Activated CD4-positive, alpha-beta T cell treated with anti-CD3 and anti-CD28 coated beads, Interleukin-2, amount 50 U/mL, for 16 hours (primary cell): ENCODE data around the gene SLC9B1.
"Not testable (repeated sequence)": the region's sequence is repeated elsewhere in the genome, so short reads cannot be mapped to it uniquely, and the experiment has no call there.

ENCODE experiments used
- DNase-seq: peaks from one replicate; pipeline ENCODE4 v3.0.0-alpha.2; 2020

The SLC9B1 gene

DNA sequence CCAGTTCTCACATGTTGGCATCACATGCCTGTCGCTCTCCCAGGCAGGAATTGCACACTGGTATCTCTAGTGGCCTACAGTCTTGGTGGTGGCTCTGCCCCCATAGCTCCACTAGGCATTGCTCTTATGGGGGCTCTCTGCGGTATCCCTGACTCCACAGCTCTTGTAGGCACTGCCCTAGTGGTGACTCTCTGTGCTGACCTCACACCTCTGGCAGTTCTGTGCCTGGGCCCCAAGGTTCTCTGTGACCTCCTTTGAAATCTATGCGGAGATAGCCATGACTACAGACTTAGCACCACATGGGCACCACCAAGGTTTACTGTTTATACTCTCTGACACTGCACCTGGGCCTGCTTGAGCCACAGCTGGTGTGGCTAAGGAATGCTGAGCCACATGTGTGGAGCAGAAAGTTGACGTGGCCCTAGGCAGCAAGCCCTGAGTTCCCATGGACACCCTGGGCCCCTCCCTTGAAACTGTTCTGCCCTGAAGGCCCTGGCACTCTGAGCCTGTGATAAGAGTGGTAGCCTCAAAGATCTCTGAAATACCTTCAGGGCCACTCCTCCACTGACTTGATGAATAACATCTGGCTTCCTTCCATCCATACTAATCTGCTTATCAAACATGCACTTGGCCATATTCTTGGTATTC lies 8.0 kb downstream of the SLC9B1 start:
- DNase-seq = no peak

- no peak for DNase-seq
These were observed 8.7 kb downstream of the SLC9B1 start for GRCh38 chr4:103010804-103011203.

- DNase-seq = peak; percentile 67
These were observed 10.4 kb downstream of the SLC9B1 start for GRCh38 chr4:103008875-103009729.

GRCh38 chr4:103002551-103002950 lies 17.0 kb downstream of the SLC9B1 start:
- DNase-seq = no peak

DNA sequence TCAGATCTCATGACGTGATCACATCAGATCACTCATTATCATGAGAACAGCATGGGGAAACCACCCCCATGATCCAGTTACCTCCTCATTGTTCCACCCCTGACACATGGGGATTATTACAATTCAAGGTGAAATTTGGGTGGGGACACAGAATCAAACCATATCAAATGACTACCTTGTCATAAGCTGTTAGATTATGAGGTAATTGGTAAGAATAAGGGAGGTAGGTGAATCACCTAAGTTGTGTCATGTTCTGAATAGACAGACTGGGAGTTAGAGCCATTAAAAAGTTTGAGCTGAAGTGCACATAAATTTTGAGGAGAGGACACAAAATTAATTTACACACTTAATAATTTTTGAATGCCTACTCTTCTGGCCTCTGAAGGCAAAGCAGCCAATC lies 24.7 kb downstream of the SLC9B1 start:
- no peak for DNase-seq

DNA sequence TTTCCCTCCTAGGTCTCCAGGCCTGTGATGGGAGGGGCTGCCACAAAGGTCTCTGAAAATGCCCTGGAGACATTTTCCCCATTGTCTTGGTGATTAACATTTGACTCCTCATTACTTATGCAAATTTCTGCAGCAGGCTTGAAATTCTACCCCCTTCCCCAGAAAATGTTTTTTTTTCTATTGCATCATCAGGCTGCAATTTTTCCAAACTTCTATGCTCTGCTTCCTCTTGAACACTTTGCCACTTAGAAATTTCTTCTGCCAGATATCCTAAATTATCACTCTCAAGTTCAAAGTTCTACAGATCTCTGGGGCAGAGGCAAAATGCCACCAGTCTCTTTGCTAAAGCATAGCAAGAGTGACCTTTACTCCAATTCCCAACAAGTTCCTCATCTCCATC lies 25.5 kb downstream of the SLC9B1 start:
- not testable (repeated sequence) for DNase-seq

- DNase-seq = peak; percentile 20
These were observed 31.0 kb downstream of the SLC9B1 start for GRCh38 chr4:102988429-102989020.

DNA sequence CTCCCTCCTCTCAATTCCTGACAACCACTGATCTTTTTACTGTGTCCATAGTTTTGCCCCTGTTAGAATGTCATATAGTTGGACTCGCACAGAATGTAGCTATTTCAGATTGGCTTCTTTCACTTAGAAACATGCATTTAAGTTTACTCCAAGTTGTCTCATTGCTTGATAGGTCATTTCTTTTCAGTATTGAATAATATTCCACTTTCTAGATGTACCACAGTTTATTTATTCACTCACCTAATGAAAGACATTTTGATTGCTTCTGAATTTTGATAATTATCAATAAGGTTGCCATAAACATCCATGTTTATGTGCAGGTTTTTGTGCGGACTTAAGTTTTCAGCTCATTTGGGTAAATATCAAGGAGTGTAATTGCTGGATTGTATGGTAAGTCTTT lies 38.5 kb downstream of the SLC9B1 start:
- DNase-seq = no peak

- not testable (repeated sequence) for DNase-seq
These were observed 57.7 kb downstream of the SLC9B1 start for GRCh38 chr4:102961813-102962212.

DNA sequence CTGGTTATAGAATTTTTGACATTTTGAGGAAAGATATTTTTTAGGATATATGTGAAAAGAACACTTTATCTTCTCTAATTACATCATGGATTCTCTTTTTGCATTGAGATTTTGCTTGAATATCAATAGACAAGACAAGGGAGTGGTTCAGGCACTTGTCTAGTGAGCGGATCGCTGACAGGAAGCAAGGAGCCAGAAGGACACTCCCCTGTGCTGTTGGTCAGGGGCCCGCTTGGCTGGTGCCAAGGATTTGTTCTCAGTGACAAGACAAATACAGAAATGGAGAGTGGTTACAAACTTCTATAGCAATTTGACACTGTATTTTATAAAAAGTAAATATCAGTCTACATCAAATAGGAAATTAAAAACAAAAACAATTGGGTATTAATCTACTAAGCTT lies 60.0 kb downstream of the SLC9B1 start:
- DNase-seq = no peak

GRCh38 chr4:102945066-102945465 lies 74.4 kb downstream of the SLC9B1 start:
- no peak for DNase-seq

DNA sequence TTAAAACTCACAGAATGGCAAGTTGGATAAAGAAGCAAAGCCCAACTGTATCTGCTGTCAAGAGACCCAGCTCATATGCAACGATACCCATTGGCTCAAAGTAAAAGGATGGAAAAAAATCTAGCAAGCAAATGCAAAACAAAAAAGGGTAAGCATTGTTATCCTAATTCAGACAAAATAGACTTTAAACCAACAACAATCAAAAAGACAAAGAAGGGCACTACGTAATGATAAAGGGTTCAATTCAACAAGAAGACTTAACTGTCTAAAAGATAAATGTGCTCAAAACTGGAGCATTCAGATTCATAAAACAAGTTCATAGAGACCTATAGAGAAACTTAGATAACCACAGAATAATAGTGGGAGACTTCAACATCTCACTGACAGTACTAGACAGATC lies 81.4 kb downstream of the SLC9B1 start:
- DNase-seq = not testable (repeated sequence)

DNA sequence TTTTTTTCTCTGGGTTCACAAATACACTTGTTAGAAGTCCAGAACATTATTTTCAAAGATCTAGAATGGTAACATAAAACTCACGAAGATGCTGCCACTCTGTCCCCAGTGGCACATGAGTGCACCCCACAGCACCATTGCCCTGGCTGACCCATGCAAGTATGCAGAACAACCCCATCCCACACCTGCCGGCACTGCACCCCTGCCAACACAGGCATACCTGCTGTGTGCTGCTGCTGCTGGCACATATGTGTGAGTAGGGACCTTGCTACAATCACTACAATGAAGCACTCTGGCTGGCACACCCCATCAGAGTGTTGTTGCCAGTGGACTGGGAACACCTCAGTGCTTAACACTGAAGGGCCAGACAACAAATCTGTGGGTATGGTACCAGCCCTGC lies 83.8 kb downstream of the SLC9B1 start:
- DNase-seq = no peak

- DNase-seq = not testable (repeated sequence)
These were observed 99.8 kb downstream of the SLC9B1 start for GRCh38 chr4:102919697-102920096.

- DNase-seq = no peak
These were observed 100.6 kb downstream of the SLC9B1 start for GRCh38 chr4:102918859-102919258.

DNA sequence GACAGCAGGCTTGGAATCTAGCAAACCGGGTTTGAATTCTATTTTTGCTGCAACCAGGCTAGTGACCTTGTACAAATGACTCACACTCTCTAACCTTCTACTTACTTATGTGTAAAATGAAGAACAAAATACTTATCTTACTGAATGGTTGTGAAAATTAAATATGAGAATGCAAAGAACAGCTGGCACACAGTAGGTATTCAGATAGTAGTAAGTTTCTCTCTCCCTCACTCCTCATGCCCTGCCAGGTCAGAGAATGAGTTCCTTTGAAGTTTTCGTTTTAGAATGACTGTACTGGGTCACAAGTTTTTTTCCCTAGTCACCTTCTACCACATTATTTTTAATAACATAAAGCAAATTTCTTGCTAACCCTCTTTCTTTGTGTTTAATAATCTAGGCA lies 117.7 kb downstream of the SLC9B1 start:
- peak; percentile 12 for DNase-seq

- DNase-seq = not testable (repeated sequence)
These were observed 121.9 kb downstream of the SLC9B1 start for GRCh38 chr4:102897610-102898009.

GRCh38 chr4:102896547-102896946 lies 123.0 kb downstream of the SLC9B1 start:
- not testable (repeated sequence) for DNase-seq

GRCh38 chr4:102889866-102890265 lies 129.6 kb downstream of the SLC9B1 start:
- not testable (repeated sequence) for DNase-seq

DNA sequence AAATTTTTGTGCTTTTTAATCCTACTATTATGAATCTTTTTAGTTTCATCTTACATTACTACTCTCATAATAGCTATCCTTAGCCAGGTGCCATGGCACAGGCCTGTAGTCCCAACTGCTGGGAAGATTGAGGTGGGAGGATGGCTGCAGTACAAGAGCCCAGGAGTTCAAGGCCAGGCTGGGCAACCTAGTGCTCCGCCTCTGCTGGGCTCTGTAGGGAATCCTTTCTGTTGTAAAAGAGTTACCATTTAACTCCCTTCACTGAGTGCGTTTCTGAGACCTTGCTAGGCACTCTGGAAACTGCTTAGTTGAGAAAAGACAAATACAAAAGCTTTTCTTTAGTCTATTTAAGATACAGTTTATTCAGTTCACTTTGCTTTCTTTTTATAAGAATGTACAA lies 130.9 kb downstream of the SLC9B1 start:
- DNase-seq = not testable (repeated sequence)

DNA sequence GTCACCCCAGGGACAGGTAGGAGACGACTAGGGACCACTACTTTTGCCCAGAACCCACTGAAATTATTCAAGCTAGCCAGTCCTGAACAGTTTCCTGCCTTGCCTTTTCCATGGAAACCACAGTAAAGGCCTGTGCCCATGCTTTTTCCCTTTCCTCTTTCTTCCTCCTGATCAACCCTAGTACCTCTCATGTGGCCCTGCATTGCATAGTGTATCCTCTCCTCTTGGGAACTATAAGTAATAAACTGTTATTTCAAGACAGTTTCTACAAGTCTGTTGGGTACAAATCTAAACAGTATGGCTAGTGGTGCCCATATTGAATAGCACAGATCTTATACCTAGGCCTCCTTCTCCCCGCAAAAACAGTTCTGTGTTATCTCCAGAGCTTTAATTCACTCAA lies 136.2 kb downstream of the SLC9B1 start:
- no peak for DNase-seq

DNA sequence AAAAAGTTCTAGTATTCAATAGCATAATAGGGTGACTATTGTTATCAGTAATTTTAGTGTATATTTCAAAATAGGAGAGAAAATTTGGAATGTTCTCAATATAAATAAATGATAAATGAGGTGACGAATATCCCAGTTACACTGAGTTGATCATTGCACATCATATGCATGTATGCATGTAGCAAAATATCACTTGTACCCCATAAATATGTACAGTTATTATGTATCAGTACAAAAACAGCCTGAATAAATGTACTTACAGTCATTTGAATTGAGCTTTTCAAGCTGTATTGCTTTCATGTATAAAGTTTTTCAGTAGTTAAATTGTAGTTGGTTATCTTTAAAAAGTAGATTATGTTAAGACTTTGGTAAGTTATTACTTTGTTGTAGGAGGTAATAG lies 138.2 kb downstream of the SLC9B1 start:
- no peak for DNase-seq

DNA sequence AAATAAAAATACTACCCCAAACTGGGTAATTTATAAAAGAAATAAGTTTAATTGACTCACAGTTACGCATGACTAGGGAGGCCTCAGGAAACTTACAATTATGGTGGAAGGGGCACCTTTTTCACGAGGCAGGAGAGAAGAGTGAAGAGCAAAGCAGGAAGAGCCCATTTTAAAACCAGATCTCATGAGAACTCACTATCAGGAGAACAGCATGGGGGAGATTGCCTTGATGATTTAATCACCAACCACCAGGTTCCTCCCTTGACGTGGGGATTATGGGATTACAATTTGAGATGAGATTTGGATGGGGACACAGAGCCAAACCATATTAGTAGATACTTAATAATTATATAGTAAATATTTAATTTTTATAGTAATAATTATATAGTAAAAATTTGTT lies 140.6 kb downstream of the SLC9B1 start:
- no peak for DNase-seq

- not testable (repeated sequence) for DNase-seq
These were observed 141.2 kb downstream of the SLC9B1 start for GRCh38 chr4:102878349-102878748.
